Ishikawa (cell line): ENCODE data around the gene RPTOR.

Experiments
- CEBPB ChIP-seq: IDR thresholded peaks from 2 replicates; pipeline ENCODE4 v1.6.1; 2012
- CREB1 ChIP-seq: IDR thresholded peaks from 2 replicates; pipeline ENCODE4 v1.6.1; 2012; ENCODE audit warnings: low read depth
- EGR1 ChIP-seq: IDR thresholded peaks from 2 replicates; pipeline ENCODE4 v1.6.1; 2012
- EP300 ChIP-seq: IDR thresholded peaks from 2 replicates; pipeline ENCODE4 v1.6.1; 2012; ENCODE audit warnings: borderline replicate concordance
- FOXM1 ChIP-seq: IDR thresholded peaks from 2 replicates; pipeline ENCODE4 v1.6.1; 2012; ENCODE audit warnings: low read depth, borderline replicate concordance
- NFIC ChIP-seq: IDR thresholded peaks from 2 replicates; pipeline ENCODE4 v1.6.1; 2012
- RAD21 ChIP-seq: IDR thresholded peaks from 2 replicates; pipeline ENCODE4 v1.6.1; 2012; ENCODE audit warnings: low read depth
- REST ChIP-seq: IDR thresholded peaks from 2 replicates; pipeline ENCODE4 v1.6.1; 2012; ENCODE audit warnings: low read depth, mild to moderate bottlenecking
- TAF1 ChIP-seq: IDR thresholded peaks from 2 replicates; pipeline ENCODE4 v1.6.1; 2012; ENCODE audit warnings: low read depth, mild to moderate bottlenecking
- TCF12 ChIP-seq: IDR thresholded peaks from 2 replicates; pipeline ENCODE4 v1.6.1; 2012; ENCODE audit warnings: low read depth
- TEAD4 ChIP-seq: IDR thresholded peaks from 2 replicates; pipeline ENCODE4 v1.6.1; 2012
- USF1 ChIP-seq: IDR thresholded peaks from 2 replicates; pipeline ENCODE4 v1.6.1; 2012
- YY1 ChIP-seq: IDR thresholded peaks from 2 replicates; pipeline ENCODE4 v1.6.1; 2012; ENCODE audit warnings: low read depth
- ZBTB7A ChIP-seq: IDR thresholded peaks from 2 replicates; pipeline ENCODE4 v1.6.1; 2012; ENCODE audit warnings: low read depth
- TF ChIP-seq, protein P1 (sequence below): IDR thresholded peaks from 2 replicates; pipeline ENCODE4 v1.6.1; 2012

RPTOR gene

GRCh38 chr17:80652756-80653330 lies 108.2 kb downstream of the RPTOR start:
- TF ChIP-seq REST = no peak
- TF ChIP-seq EP300 = no peak
- no peak for TF ChIP-seq CEBPB
- TF ChIP-seq FOXM1 = no peak
- no peak for TF ChIP-seq CREB1
- TF ChIP-seq ZBTB7A = no peak
- TF ChIP-seq RAD21 = no peak
- no peak for TF ChIP-seq NFIC
- TF ChIP-seq TCF12 = no peak
- TF ChIP-seq TAF1 = no peak
- no peak for TF ChIP-seq TEAD4

GRCh38 chr17:80653856-80654255 lies 109.2 kb downstream of the RPTOR start:
- no peak for TF ChIP-seq TEAD4
- no peak for TF ChIP-seq FOXM1
- no peak for TF ChIP-seq ZBTB7A
- no peak for TF ChIP-seq EGR1
- TF ChIP-seq YY1 = no peak
- no peak for TF ChIP-seq CREB1
- TF ChIP-seq CEBPB = no peak
- no peak for TF ChIP-seq TCF12
- no peak for TF ChIP-seq REST
- no peak for TF ChIP-seq RAD21
- no peak for TF ChIP-seq TAF1
- TF ChIP-seq USF1 = no peak
- no peak for TF ChIP-seq EP300
- TF ChIP-seq NFIC = no peak
- TF ChIP-seq, protein P1, sequence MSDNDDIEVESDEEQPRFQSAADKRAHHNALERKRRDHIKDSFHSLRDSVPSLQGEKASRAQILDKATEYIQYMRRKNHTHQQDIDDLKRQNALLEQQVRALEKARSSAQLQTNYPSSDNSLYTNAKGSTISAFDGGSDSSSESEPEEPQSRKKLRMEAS = no peak

- TF ChIP-seq, protein P1 = no peak
- TF ChIP-seq EGR1 = no peak
- TF ChIP-seq EP300 = no peak
These were observed 111.0 kb downstream of the RPTOR start for GRCh38 chr17:80655608-80656007.

GRCh38 chr17:80656590-80656989 lies 112.0 kb downstream of the RPTOR start:
- TF ChIP-seq NFIC (no peak), USF1 (no peak), TCF12 (no peak), FOXM1 (no peak), EP300 (no peak), CREB1 (no peak), TAF1 (no peak), EGR1 (no peak), YY1 (no peak)

DNA sequence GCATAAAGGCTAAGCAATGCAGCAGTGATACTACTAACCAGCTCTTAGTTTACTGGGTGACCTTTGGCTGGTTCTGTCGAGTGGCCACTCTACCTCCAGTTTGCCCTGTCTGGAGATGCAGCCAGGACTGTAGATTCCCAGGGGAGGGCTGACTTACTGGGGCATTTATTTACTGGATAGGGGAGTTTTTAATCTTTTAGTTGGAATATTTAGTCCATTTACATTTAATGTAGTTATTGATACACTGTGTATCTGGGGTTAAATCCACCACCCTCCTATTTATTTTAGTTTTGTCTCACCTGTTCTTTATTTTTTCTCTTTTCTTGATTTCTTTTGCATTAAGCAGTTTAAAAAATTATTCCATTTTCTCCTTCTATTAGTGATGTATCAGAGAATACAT lies 112.9 kb downstream of the RPTOR start:
- TF ChIP-seq NFIC = no peak
- TF ChIP-seq TCF12 = no peak
- TF ChIP-seq TEAD4 = no peak
- TF ChIP-seq EGR1 = no peak
- TF ChIP-seq USF1 = no peak
- TF ChIP-seq REST = no peak
- TF ChIP-seq YY1 = no peak
- no peak for TF ChIP-seq ZBTB7A
- TF ChIP-seq, protein P1 = no peak
- TF ChIP-seq FOXM1 = no peak
- no peak for TF ChIP-seq TAF1
- TF ChIP-seq EP300 = no peak
- no peak for TF ChIP-seq RAD21
- no peak for TF ChIP-seq CEBPB
- no peak for TF ChIP-seq CREB1
